Measurements from ENCODE around the gene PRRG4. TPM values are rescaled to one million over a fixed set of nuclear protein-coding genes. Genes with fewer than 3 reads are reported as not detected.

The PRRG4 gene
- total RNA-seq, 1 donor = 0.36 TPM

GRCh38 chr11:32817852-32818183 is 11.9 kb upstream of the PRRG4 start:
- H3K27me3 ChIP-seq (ENCODE audit: insufficient read depth, low read length) = no peaks in the 10 kb centered on the region
- H3K9me3 ChIP-seq (ENCODE audit: low read depth, low read length) = no peaks in the 10 kb centered on the region
- no peak overlapping the region for H2AFZ ChIP-seq (ENCODE audit: low read length)
- H3K4me1 ChIP-seq (ENCODE audit: insufficient read depth, low read length) = peaks cover 3% of the 10 kb centered on the region
- DNase-seq (ENCODE audit: insufficient read length, low spot score, missing footprints) = peak; percentile 21
- TF ChIP-seq CTCF (IDR thresholded peaks at IDR 0.05; ENCODE audit: extremely low read depth, low read depth, low read length) = no peak
- H3K79me2 ChIP-seq (ENCODE audit: insufficient read depth, low read length) = no peaks in the 10 kb centered on the region
- H3K27ac ChIP-seq (ENCODE audit: low read depth, low read length) = no peak overlapping the region
- no peaks in the 10 kb centered on the region for H3K36me3 ChIP-seq (ENCODE audit: insufficient read depth, low read length)
- no peak overlapping the region for H3K4me2 ChIP-seq (ENCODE audit: insufficient read depth, low read length)
- H4K20me1 ChIP-seq (ENCODE audit: insufficient read depth, low read length) = no peaks in the 10 kb centered on the region
- H3K4me3 ChIP-seq (ENCODE audit: insufficient read depth, low read length) = no peak overlapping the region

GRCh38 chr11:32819187-32819586 is 10.5 kb upstream of the PRRG4 start:
- Histone ChIP-seq H3K4me3 (ENCODE audit: insufficient read depth, low read length) (no peak overlapping the region), H4K20me1 (ENCODE audit: insufficient read depth, low read length) (no peaks in the 10 kb centered on the region), H3K27me3 (ENCODE audit: insufficient read depth, low read length) (no peaks in the 10 kb centered on the region), H3K79me2 (ENCODE audit: insufficient read depth, low read length) (no peaks in the 10 kb centered on the region), H3K27ac (ENCODE audit: low read depth, low read length) (no peak overlapping the region), H2AFZ (ENCODE audit: low read length) (no peak overlapping the region), H3K4me1 (ENCODE audit: insufficient read depth, low read length) (peaks cover 3% of the 10 kb centered on the region), H3K36me3 (ENCODE audit: insufficient read depth, low read length) (no peaks in the 10 kb centered on the region), H3K4me2 (ENCODE audit: insufficient read depth, low read length) (no peak overlapping the region), H3K9me3 (ENCODE audit: low read depth, low read length) (no peaks in the 10 kb centered on the region)
- DNase-seq (ENCODE audit: insufficient read length, low spot score, missing footprints) = no peak
- TF ChIP-seq CTCF (IDR thresholded peaks at IDR 0.05; ENCODE audit: extremely low read depth, low read depth, low read length) = no peak

- Histone ChIP-seq H3K36me3 (ENCODE audit: insufficient read depth, low read length) (no peaks in the 10 kb centered on the region), H3K4me3 (ENCODE audit: insufficient read depth, low read length) (no peak overlapping the region), H2AFZ (ENCODE audit: low read length) (no peak overlapping the region), H3K9me3 (ENCODE audit: low read depth, low read length) (no peaks in the 10 kb centered on the region), H3K27me3 (ENCODE audit: insufficient read depth, low read length) (no peaks in the 10 kb centered on the region), H3K4me2 (ENCODE audit: insufficient read depth, low read length) (no peak overlapping the region), H3K79me2 (ENCODE audit: insufficient read depth, low read length) (no peaks in the 10 kb centered on the region), H4K20me1 (ENCODE audit: insufficient read depth, low read length) (no peaks in the 10 kb centered on the region), H3K27ac (ENCODE audit: low read depth, low read length) (no peak overlapping the region), H3K4me1 (ENCODE audit: insufficient read depth, low read length) (peaks cover 3% of the 10 kb centered on the region)
- DNase-seq (ENCODE audit: insufficient read length, low spot score, missing footprints) = no peak
- no peak for TF ChIP-seq CTCF (IDR thresholded peaks at IDR 0.05; ENCODE audit: extremely low read depth, low read depth, low read length)
These were observed 9.2 kb upstream of the PRRG4 start for GRCh38 chr11:32820497-32820896.

- TF ChIP-seq CTCF (IDR thresholded peaks at IDR 0.05; ENCODE audit: extremely low read depth, low read depth, low read length) = no peak
These were observed 8.2 kb upstream of the PRRG4 start for GRCh38 chr11:32821517-32821916.

More at GRCh38 chr11:32821517-32821916, 8.2 kb upstream of the PRRG4 start:
- no peak for DNase-seq (ENCODE audit: insufficient read length, low spot score, missing footprints)
- Histone ChIP-seq H3K4me1 (ENCODE audit: insufficient read depth, low read length) (peaks cover 3% of the 10 kb centered on the region), H3K4me2 (ENCODE audit: insufficient read depth, low read length) (no peak overlapping the region), H3K4me3 (ENCODE audit: insufficient read depth, low read length) (no peak overlapping the region), H3K79me2 (ENCODE audit: insufficient read depth, low read length) (no peaks in the 10 kb centered on the region), H4K20me1 (ENCODE audit: insufficient read depth, low read length) (no peaks in the 10 kb centered on the region), H3K27me3 (ENCODE audit: insufficient read depth, low read length) (no peaks in the 10 kb centered on the region), H2AFZ (ENCODE audit: low read length) (no peak overlapping the region), H3K36me3 (ENCODE audit: insufficient read depth, low read length) (no peaks in the 10 kb centered on the region), H3K27ac (ENCODE audit: low read depth, low read length) (no peak overlapping the region), H3K9me3 (ENCODE audit: low read depth, low read length) (no peaks in the 10 kb centered on the region)

Data from osteoblast (primary cell).